Vagina (tissue), 2 donors: Measurements from ENCODE around the gene SPOCD1. TPM values are rescaled to one million over a fixed set of nuclear protein-coding genes. Genes with fewer than 3 reads are reported as not detected.
A peak's percentile ranks its signal among the peaks of the same experiment; 100 is the strongest.

Experiments
- DNase-seq, 2 donors: peaks; one replicate each; pipeline ENCODE4 v3.0.0-alpha.2; 2017; ENCODE audit errors: extremely low spot score in 2 of 2
- H3K27ac ChIP-seq: fragments of 200-600 bp; sonication (generic); one replicate; pipeline ENCODE4 v1.5.1; 2019
- H3K27me3 ChIP-seq: fragments of 200-600 bp; sonication (generic); one replicate; pipeline ENCODE4 v1.5.1; 2019
- H3K36me3 ChIP-seq, 2 donors: fragments of 200-600 bp; sonication (generic); one replicate each; pipeline ENCODE4 v1.5.1; 2017 to 2019
- H3K4me1 ChIP-seq: fragments of 200-600 bp; sonication (generic); one replicate; pipeline ENCODE4 v1.5.1; 2019
- H3K4me3 ChIP-seq, 2 donors: fragments of 200-600 bp; sonication (generic); 1 replicate in 1 of 2; 2 replicates in 1 of 2; pipeline ENCODE4 v1.5.1; 2016 to 2019
- H3K9me3 ChIP-seq: fragments of 200-600 bp; sonication (generic); one replicate; pipeline ENCODE4 v1.5.1; 2019
- CTCF ChIP-seq, 3 experiments: fragments of 450-650 bp in 2 of 3; fragments of 200-600 bp in 1 of 3; sonication (generic) in 1 of 3; IDR thresholded peaks; one replicate each; pipeline ENCODE4 v1.5.1; 2017 to 2019; ENCODE audit warnings: antibody characterized with exemption in 3 of 3, mild to moderate bottlenecking in 2 of 3, moderate library complexity in 2 of 3
- POLR2A ChIP-seq, 2 donors: fragments of 450-650 bp; IDR thresholded peaks; one replicate each; pipeline ENCODE4 v1.6.1; 2017; ENCODE audit warnings: antibody characterized with exemption in 2 of 2, mild to moderate bottlenecking in 2 of 2, moderate library complexity in 2 of 2
- POLR2AphosphoS5 ChIP-seq, 2 donors: sonication (generic); formaldehyde crosslinking; IDR thresholded peaks; one replicate each; pipeline ENCODE4 v1.9.0; 2017; ENCODE audit warnings: antibody characterized with exemption in 2 of 2, mild to moderate bottlenecking in 2 of 2, low read depth in 1 of 2; ENCODE audit not compliant: insufficient read depth in 1 of 2
- intact Hi-C: fragments of 100-400 bp; cut with DNase I; formaldehyde crosslinking; loops from one replicate; pipeline ENCODE4 v1.15.1; 2023
- total RNA-seq: library from RNA; depleted of rRNA; stranded (reverse); fragments of >200 nt; gene quantifications from one replicate; pipeline ENCODE4 v1.2.3, GENCODE V29; 2016

Gene SPOCD1
- total RNA-seq, 1 donor from 2014 or later, result 4.2 TPM

GRCh38 chr1:31797216-31797615 is 18.6 kb downstream of the SPOCD1 start:
- no peaks in the 10 kb centered on the region for H3K9me3 ChIP-seq
- H3K27ac ChIP-seq, result no peak overlapping the region
- intact Hi-C loops, result no loop called here
- no peaks in the 10 kb centered on the region for H3K27me3 ChIP-seq
- H3K4me1 ChIP-seq, result peaks cover 14% of the 10 kb centered on the region
- H3K36me3 ChIP-seq, result no peaks in the 10 kb centered on the region
- TF ChIP-seq POLR2A (IDR thresholded peaks at IDR 0.05) (no peak), POLR2AphosphoS5 (IDR thresholded peaks at IDR 0.05; ENCODE audit: insufficient read depth in 1 of 2, low read depth in 1 of 2) (no peak), CTCF (IDR thresholded peaks at IDR 0.05) (no peak)
- DNase-seq, result peak in 1 of 2 donors; percentile 91
- no peak overlapping the region for H3K4me3 ChIP-seq

- TF ChIP-seq CTCF (IDR thresholded peaks at IDR 0.05) (no peak), POLR2A (IDR thresholded peaks at IDR 0.05) (no peak), POLR2AphosphoS5 (IDR thresholded peaks at IDR 0.05; ENCODE audit: insufficient read depth in 1 of 2, low read depth in 1 of 2) (no peak)
- Histone ChIP-seq H3K4me1 (peaks cover 14% of the 10 kb centered on the region), H3K27me3 (no peaks in the 10 kb centered on the region), H3K9me3 (no peaks in the 10 kb centered on the region), H3K27ac (no peak overlapping the region), H3K4me3 (no peak overlapping the region), H3K36me3 (no peaks in the 10 kb centered on the region)
- no peak for DNase-seq
- intact Hi-C loops, result no loop called here
These were observed 19.1 kb downstream of the SPOCD1 start for GRCh38 chr1:31796707-31797106.

- H3K4me1 ChIP-seq, result peaks cover 14% of the 10 kb centered on the region
- H3K36me3 ChIP-seq, result no peaks in the 10 kb centered on the region
- no peak overlapping the region for H3K4me3 ChIP-seq
- H3K9me3 ChIP-seq, result no peaks in the 10 kb centered on the region
- DNase-seq, result peak in 1 of 2 donors; percentile 72
- TF ChIP-seq POLR2A (IDR thresholded peaks at IDR 0.05), result no peak
- no peak for TF ChIP-seq CTCF (IDR thresholded peaks at IDR 0.05)
- TF ChIP-seq POLR2AphosphoS5 (IDR thresholded peaks at IDR 0.05; ENCODE audit: insufficient read depth in 1 of 2, low read depth in 1 of 2), result no peak
- no peaks in the 10 kb centered on the region for H3K27me3 ChIP-seq
- no peak overlapping the region for H3K27ac ChIP-seq
- intact Hi-C loops, result no loop called here
These were observed 19.8 kb downstream of the SPOCD1 start for GRCh38 chr1:31795801-31796621.

GRCh38 chr1:31795096-31795675 is 20.6 kb downstream of the SPOCD1 start:
- intact Hi-C loops, result no loop called here
- H3K27ac ChIP-seq, result no peak overlapping the region
- DNase-seq, result no peak

More at GRCh38 chr1:31795096-31795675, 20.6 kb downstream of the SPOCD1 start:
- Histone ChIP-seq H3K27me3 (no peaks in the 10 kb centered on the region), H3K9me3 (no peaks in the 10 kb centered on the region), H3K36me3 (no peaks in the 10 kb centered on the region), H3K4me3 (no peak overlapping the region), H3K4me1 (peaks cover 14% of the 10 kb centered on the region)
- no peak for TF ChIP-seq CTCF (IDR thresholded peaks at IDR 0.05)
- TF ChIP-seq POLR2A (IDR thresholded peaks at IDR 0.05), result no peak
- TF ChIP-seq POLR2AphosphoS5 (IDR thresholded peaks at IDR 0.05; ENCODE audit: insufficient read depth in 1 of 2, low read depth in 1 of 2), result no peak
